Common myeloid progenitor, CD34-positive (primary cell): ENCODE data around the gene BRAT1.
A peak's percentile ranks its signal among the peaks of the same experiment; 100 is the strongest.
"Not testable (repeated sequence)": the region's sequence is repeated elsewhere in the genome, so short reads cannot be mapped to it uniquely, and the experiment has no call there.

ENCODE experiments used
- CTCF ChIA-PET: fragments of 350-600 bp; sonication (Branson Sonifier 250); formaldehyde crosslinking; loops from one replicate; lab custom pipeline; 2021; ENCODE audit warnings: antibody characterized with exemption; lab: Charles Lee
- POLR2A ChIA-PET: fragments of 350-600 bp; sonication (Branson Sonifier 250); formaldehyde crosslinking; loops from one replicate; lab custom pipeline; 2021; ENCODE audit warnings: antibody characterized with exemption; lab: Charles Lee
- DNase-seq, 3 donors: peaks; one replicate each; pipeline versions ENCODE4 v3.0.0 to v3.0.0-alpha.2; 2013
- H3K27ac ChIP-seq, 2 experiments: 1 replicate in 1 of 2; 2 replicates in 1 of 2; pipeline ENCODE4 v1.7.0; 2013; ENCODE audit warnings: inconsistent platforms in 2 of 2, low read length in 2 of 2, mild to moderate bottlenecking in 2 of 2, low read depth in 1 of 2, moderate library complexity in 1 of 2; ENCODE audit not compliant: severe bottlenecking in 2 of 2, insufficient read depth in 1 of 2, poor library complexity in 1 of 2
- H3K27me3 ChIP-seq, 5 experiments: replicated peaks in 2 of 5; 1 replicate in 3 of 5; 2 replicates in 2 of 5; pipeline versions ENCODE4 v1.6.1 to v1.7.0; 2013; ENCODE audit warnings: low read length in 4 of 5, mild to moderate bottlenecking in 2 of 5, moderate library complexity in 2 of 5, inconsistent platforms in 1 of 5; ENCODE audit not compliant: insufficient read depth in 5 of 5, control insufficient read depth in 4 of 5
- H3K36me3 ChIP-seq, 4 experiments: 1 replicate in 2 of 4; 2 replicates in 2 of 4; pipeline versions ENCODE4 v1.6.1 to v1.7.0; 2013; ENCODE audit warnings: low read length in 3 of 4, control low read depth in 1 of 4, mild to moderate bottlenecking in 1 of 4; ENCODE audit not compliant: control insufficient read depth in 4 of 4, insufficient read depth in 4 of 4
- H3K4me1 ChIP-seq, 4 experiments: 1 replicate in 3 of 4; 2 replicates in 1 of 4; pipeline versions ENCODE4 v1.6.1 to v1.7.1; 2013; ENCODE audit warnings: low read length in 3 of 4, mild to moderate bottlenecking in 3 of 4, control low read depth in 1 of 4, inconsistent platforms in 1 of 4, moderate library complexity in 1 of 4; ENCODE audit not compliant: control insufficient read depth in 4 of 4, insufficient read depth in 4 of 4; ENCODE audit errors: control extremely low read depth in 1 of 4
- H3K4me3 ChIP-seq, 7 experiments: 1 replicate in 4 of 7; 2 replicates in 3 of 7; pipeline versions ENCODE4 v1.5.1 to v1.7.0; 2013; ENCODE audit warnings: mild to moderate bottlenecking in 7 of 7, low read length in 6 of 7, moderate library complexity in 6 of 7, inconsistent platforms in 2 of 7, low read depth in 2 of 7, control low read depth in 1 of 7; ENCODE audit not compliant: insufficient read depth in 4 of 7, control insufficient read depth in 1 of 7; ENCODE audit errors: extremely low read depth in 1 of 7
- H3K9me3 ChIP-seq, 5 experiments: 1 replicate in 4 of 5; 2 replicates in 1 of 5; pipeline versions ENCODE4 v1.6.1 to v1.7.1; 2013; ENCODE audit warnings: low read length in 4 of 5, mild to moderate bottlenecking in 2 of 5, inconsistent platforms in 1 of 5, low read depth in 1 of 5, moderate library complexity in 1 of 5; ENCODE audit not compliant: control insufficient read depth in 4 of 5, insufficient read depth in 2 of 5; ENCODE audit errors: control extremely low read depth in 1 of 5
- WGBS: methylation state at CpG from one replicate; pipeline ENCODE4 v1.1.5; 2013; ENCODE audit not compliant: insufficient coverage; 5-methylcytosine and 5-hydroxymethylcytosine counted together

Gene BRAT1

GRCh38 chr7:2592375-2592865 lies 37.1 kb upstream of the BRAT1 start:
- Histone ChIP-seq H3K27ac (no peak overlapping the region), H3K36me3 (peaks cover 2 to 28% (median 12%) of the 10 kb centered on the region in 4 experiments), H3K4me1 (no peaks in the 10 kb centered on the region), H3K4me3 (no peak overlapping the region), H3K27me3 (no peaks in the 10 kb centered on the region), H3K9me3 (no peaks in the 10 kb centered on the region)
- DNase-seq: no peak
- ChIA-PET POLR2A (no interaction called here), CTCF (no interaction called here)
- 96% methylated on average over 23 of the region's 23 CpGs for whole genome bisulfite sequencing

GRCh38 chr7:2589941-2590340 lies 34.6 kb upstream of the BRAT1 start:
- CTCF ChIA-PET: interaction anchor here (0.8 to 2.1 kb wide), 4 partner anchors 10 to 139 kb away, joined by 3 to 9 read pairs (median 3); no protein-coding TSS in a partner anchor
- not testable (repeated sequence) for DNase-seq, H3K27me3 ChIP-seq, H3K27ac ChIP-seq, H3K9me3 ChIP-seq, H3K4me1 ChIP-seq, H3K4me3 ChIP-seq
- POLR2A ChIA-PET: interaction anchor here (0.6 kb wide), 1 partner anchor 60 kb away, joined by 3 read pairs; no protein-coding TSS in a partner anchor
- 98% methylated on average over 9 of the region's 15 CpGs for WGBS
- peaks cover 4 to 25% (median 15%) of the 10 kb centered on the region in 4 experiments for H3K36me3 ChIP-seq

- peaks cover 4 to 24% (median 15%) of the 10 kb centered on the region in 4 experiments for H3K36me3 ChIP-seq
- 95% methylated on average over 16 of the region's 16 CpGs for whole genome bisulfite sequencing
- POLR2A ChIA-PET: interaction anchor here (0.6 kb wide), 1 partner anchor 61 kb away, joined by 3 read pairs; no protein-coding TSS in a partner anchor
- DNase-seq: no peak
- CTCF ChIA-PET: interaction anchor here (0.8 to 2.1 kb wide), 4 partner anchors 11 to 138 kb away, joined by 3 to 9 read pairs (median 3); no protein-coding TSS in a partner anchor
- no peaks in the 10 kb centered on the region for H3K9me3 ChIP-seq
- H3K4me3 ChIP-seq: no peak overlapping the region
- H3K4me1 ChIP-seq: no peaks in the 10 kb centered on the region
- no peaks in the 10 kb centered on the region for H3K27me3 ChIP-seq
- H3K27ac ChIP-seq: no peak overlapping the region
Measured at GRCh38 chr7:2589341-2589740, 34.0 kb upstream of the BRAT1 start.

GRCh38 chr7:2587778-2588177 lies 32.5 kb upstream of the BRAT1 start:
- no peak overlapping the region for H3K27ac ChIP-seq
- H3K36me3 ChIP-seq: peaks cover 3 to 21% (median 12%) of the 10 kb centered on the region in 4 experiments
- peak in 1 of 3 donors; percentile 70 for DNase-seq
- no peaks in the 10 kb centered on the region for H3K9me3 ChIP-seq
- ChIA-PET CTCF (interaction anchor here (2.1 kb wide), 1 partner anchor 12 kb away, joined by 9 read pairs; no protein-coding TSS in a partner anchor), POLR2A (no interaction called here)
- H3K27me3 ChIP-seq: no peaks in the 10 kb centered on the region
- 85% methylated on average over 18 of the region's 21 CpGs for WGBS
- H3K4me1 ChIP-seq: no peaks in the 10 kb centered on the region
- H3K4me3 ChIP-seq: no peak overlapping the region

- POLR2A ChIA-PET: no interaction called here
- 98% methylated on average over 9 of the region's 9 CpGs for WGBS
- no peak overlapping the region for H3K4me3 ChIP-seq
- H3K36me3 ChIP-seq: peaks cover 3 to 15% (median 9%) of the 10 kb centered on the region in 4 experiments
- H3K27ac ChIP-seq: no peak overlapping the region
- CTCF ChIA-PET: interaction anchor here (1.2 to 1.8 kb wide), 2 partner anchors 9 to 14 kb away, joined by 3 to 4 read pairs; no protein-coding TSS in a partner anchor
- no peaks in the 10 kb centered on the region for H3K27me3 ChIP-seq
- DNase-seq: no peak
- H3K9me3 ChIP-seq: no peaks in the 10 kb centered on the region
- H3K4me1 ChIP-seq: no peaks in the 10 kb centered on the region
Measured at GRCh38 chr7:2587134-2587533, 31.8 kb upstream of the BRAT1 start.

GRCh38 chr7:2586326-2587020 lies 31.1 kb upstream of the BRAT1 start:
- Histone ChIP-seq H3K36me3 (peaks cover 3 to 12% (median 8%) of the 10 kb centered on the region in 4 experiments), H3K27me3 (no peaks in the 10 kb centered on the region), H3K9me3 (no peaks in the 10 kb centered on the region), H3K27ac (no peak overlapping the region), H3K4me3 (no peak overlapping the region), H3K4me1 (no peaks in the 10 kb centered on the region)
- 95% methylated on average over 18 of the region's 24 CpGs for WGBS
- DNase-seq: no peak
- POLR2A ChIA-PET: no interaction called here
- CTCF ChIA-PET: interaction anchor here (0.7 to 1.8 kb wide), 4 partner anchors 10 to 134 kb away, joined by 3 to 4 read pairs (median 3); no protein-coding TSS in a partner anchor

- H3K4me3 ChIP-seq: no peak overlapping the region
- DNase-seq: no peak
- H3K9me3 ChIP-seq: no peaks in the 10 kb centered on the region
- no peaks in the 10 kb centered on the region for H3K27me3 ChIP-seq
- WGBS: 93% methylated on average over 19 of the region's 19 CpGs
- ChIA-PET CTCF (interaction anchor here (0.7 to 1.8 kb wide), 4 partner anchors 11 to 133 kb away, joined by 3 to 7 read pairs (median 4); no protein-coding TSS in a partner anchor), POLR2A (no interaction called here)
- peaks cover 3 to 12% (median 8%) of the 10 kb centered on the region in 4 experiments for H3K36me3 ChIP-seq
- no peaks in the 10 kb centered on the region for H3K4me1 ChIP-seq
- H3K27ac ChIP-seq: no peak overlapping the region
Measured at GRCh38 chr7:2585446-2585845, 30.1 kb upstream of the BRAT1 start.
